PFSK-1 (cell line): ENCODE results near the gene DENND2A.

Experiments
- FOXP2 ChIP-seq: optimal IDR thresholded peaks from 2 replicates; pipeline ENCODE3; 2011; ENCODE audit warnings: borderline replicate concordance, control low read depth, inconsistent platforms; ENCODE audit not compliant: insufficient read depth; ENCODE audit errors: extremely low read length, extremely low read depth
- POLR2AphosphoS5 ChIP-seq: IDR thresholded peaks from 2 replicates; pipeline ENCODE4 v1.6.1; 2012; ENCODE audit warnings: low read depth, mild to moderate bottlenecking, control low read depth, low read length, moderate library complexity
- SIN3A ChIP-seq: IDR thresholded peaks from 2 replicates; pipeline ENCODE4 v1.6.1; 2012; ENCODE audit warnings: mild to moderate bottlenecking, low read length, moderate library complexity, borderline replicate concordance; ENCODE audit not compliant: insufficient read depth
- TAF1 ChIP-seq: IDR thresholded peaks from 2 replicates; pipeline ENCODE4 v1.6.1; 2012; ENCODE audit warnings: low read length, control low read depth, borderline replicate concordance; ENCODE audit not compliant: insufficient read depth
- TF ChIP-seq, protein P1 (sequence below), 2 experiments: IDR thresholded peaks; 2 replicates each; pipeline versions ENCODE4 v1.6.1 to v1.8.0; 2011 to 2012; ENCODE audit warnings: low read depth in 2 of 2, low read length in 2 of 2, control low read depth in 1 of 2, inconsistent platforms in 1 of 2, mild to moderate bottlenecking in 1 of 2, moderate library complexity in 1 of 2; ENCODE audit not compliant: insufficient read depth in 1 of 2

The DENND2A gene

DNA sequence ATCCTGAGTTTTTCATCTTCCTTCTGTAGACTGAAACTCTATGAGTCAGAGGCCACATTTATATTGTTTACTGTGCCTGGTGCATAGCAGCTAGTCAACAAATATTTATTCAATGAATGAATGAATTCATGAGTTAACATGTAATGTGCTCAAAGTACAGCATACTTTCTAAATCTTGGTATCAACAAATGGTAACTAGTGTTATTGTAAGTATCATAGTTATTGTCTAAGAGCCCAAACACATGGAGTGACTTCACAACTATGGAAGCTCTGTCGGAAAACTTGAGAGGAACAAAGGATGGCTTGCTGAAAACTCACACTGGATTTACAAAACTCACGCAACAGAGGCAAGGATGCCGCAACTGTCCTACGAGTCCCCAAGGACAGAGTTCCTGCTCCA is 35.9 kb downstream of the DENND2A start:
- TF ChIP-seq POLR2AphosphoS5 (no peak), TAF1 (no peak), SIN3A (no peak), FOXP2 (no peak)
- TF ChIP-seq, protein P1, sequence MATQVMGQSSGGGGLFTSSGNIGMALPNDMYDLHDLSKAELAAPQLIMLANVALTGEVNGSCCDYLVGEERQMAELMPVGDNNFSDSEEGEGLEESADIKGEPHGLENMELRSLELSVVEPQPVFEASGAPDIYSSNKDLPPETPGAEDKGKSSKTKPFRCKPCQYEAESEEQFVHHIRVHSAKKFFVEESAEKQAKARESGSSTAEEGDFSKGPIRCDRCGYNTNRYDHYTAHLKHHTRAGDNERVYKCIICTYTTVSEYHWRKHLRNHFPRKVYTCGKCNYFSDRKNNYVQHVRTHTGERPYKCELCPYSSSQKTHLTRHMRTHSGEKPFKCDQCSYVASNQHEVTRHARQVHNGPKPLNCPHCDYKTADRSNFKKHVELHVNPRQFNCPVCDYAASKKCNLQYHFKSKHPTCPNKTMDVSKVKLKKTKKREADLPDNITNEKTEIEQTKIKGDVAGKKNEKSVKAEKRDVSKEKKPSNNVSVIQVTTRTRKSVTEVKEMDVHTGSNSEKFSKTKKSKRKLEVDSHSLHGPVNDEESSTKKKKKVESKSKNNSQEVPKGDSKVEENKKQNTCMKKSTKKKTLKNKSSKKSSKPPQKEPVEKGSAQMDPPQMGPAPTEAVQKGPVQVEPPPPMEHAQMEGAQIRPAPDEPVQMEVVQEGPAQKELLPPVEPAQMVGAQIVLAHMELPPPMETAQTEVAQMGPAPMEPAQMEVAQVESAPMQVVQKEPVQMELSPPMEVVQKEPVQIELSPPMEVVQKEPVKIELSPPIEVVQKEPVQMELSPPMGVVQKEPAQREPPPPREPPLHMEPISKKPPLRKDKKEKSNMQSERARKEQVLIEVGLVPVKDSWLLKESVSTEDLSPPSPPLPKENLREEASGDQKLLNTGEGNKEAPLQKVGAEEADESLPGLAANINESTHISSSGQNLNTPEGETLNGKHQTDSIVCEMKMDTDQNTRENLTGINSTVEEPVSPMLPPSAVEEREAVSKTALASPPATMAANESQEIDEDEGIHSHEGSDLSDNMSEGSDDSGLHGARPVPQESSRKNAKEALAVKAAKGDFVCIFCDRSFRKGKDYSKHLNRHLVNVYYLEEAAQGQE (IDR thresholded peaks at IDR 0.05; ENCODE audit: insufficient read depth in 1 of 2, low read depth in 2 of 2, low read length in 2 of 2) = no peak

DNA sequence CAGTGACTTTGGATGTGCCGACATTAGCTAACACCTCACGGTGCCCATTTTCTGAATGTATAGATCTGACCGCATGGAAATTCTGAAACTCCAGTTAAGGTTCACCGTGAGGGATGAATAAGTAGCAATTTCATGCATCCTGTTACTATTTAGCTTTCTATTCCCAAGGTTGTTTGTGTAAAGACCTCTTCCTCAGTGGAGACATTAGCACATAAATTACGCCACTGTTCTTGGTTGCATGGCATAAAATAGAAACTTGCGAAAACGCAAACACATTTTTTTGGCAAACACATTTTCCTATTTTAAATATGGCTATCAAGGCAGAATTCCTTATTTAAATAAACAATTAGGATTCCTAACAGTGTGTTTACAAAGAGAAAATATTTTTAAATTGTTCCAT is 36.5 kb downstream of the DENND2A start:
- no peak for TF ChIP-seq SIN3A
- TF ChIP-seq FOXP2 = no peak
- no peak for TF ChIP-seq TAF1
- TF ChIP-seq, protein P1 (IDR thresholded peaks at IDR 0.05; ENCODE audit: insufficient read depth in 1 of 2, low read depth in 2 of 2, low read length in 2 of 2) = no peak
- TF ChIP-seq POLR2AphosphoS5 = no peak

DNA sequence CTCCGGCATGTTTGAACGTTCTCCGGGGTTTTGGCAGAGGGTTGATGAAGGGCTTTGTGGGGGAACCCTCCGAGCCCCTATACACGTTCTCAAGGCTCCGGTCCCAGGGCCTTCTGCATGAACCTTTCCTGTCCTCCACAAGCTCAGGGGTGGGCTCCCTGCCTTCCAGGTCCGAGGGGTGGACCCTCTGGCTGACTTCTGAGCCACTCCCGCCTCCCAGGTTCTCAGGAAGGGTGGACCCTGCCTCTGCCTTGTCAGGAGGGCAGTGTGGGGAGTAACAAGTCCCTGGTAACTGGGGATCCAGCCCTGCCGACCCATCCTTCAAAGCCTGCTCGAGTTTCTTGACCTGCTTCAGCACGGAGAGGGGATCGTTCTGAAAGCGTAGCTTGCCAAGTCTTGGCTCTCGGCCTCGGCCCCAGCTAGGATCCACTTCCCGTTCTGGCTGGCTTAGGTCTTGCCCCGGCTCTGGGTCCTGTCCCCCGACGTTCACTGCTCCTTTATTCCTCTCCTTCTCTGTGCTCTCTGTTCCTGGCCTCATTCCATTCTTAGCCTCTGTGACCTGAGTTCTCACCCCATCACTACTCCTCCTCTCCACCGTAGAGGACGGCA is 38.9 kb downstream of the DENND2A start:
- no peak for TF ChIP-seq SIN3A
- no peak for TF ChIP-seq TAF1
- TF ChIP-seq, protein P1 (IDR thresholded peaks at IDR 0.05; ENCODE audit: insufficient read depth in 1 of 2, low read depth in 2 of 2, low read length in 2 of 2) = no peak
- no peak for TF ChIP-seq FOXP2
- TF ChIP-seq POLR2AphosphoS5 = no peak

DNA sequence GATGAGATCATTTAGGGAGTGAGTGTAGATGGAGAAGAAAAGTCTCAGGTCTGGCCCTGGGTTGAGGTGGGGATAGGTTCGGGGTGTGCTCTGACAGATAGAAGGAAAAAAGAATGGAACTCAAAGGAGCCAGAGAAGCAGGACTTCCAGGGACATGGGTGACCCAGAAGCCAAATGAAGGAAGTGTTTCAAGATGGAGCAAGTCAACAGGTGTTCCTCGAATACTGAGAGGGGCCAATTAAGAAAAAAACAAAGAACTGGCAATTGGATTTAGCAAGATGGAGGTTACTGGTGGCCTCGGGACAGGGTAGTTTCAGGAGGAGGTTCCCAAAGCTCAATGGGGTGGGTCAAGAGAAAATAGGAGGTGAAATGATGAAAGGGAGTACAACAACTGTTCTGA is 40.3 kb downstream of the DENND2A start:
- TF ChIP-seq, protein P1 (IDR thresholded peaks at IDR 0.05; ENCODE audit: insufficient read depth in 1 of 2, low read depth in 2 of 2, low read length in 2 of 2) = no peak
- no peak for TF ChIP-seq SIN3A
- TF ChIP-seq POLR2AphosphoS5 = no peak
- TF ChIP-seq FOXP2 = no peak

DNA sequence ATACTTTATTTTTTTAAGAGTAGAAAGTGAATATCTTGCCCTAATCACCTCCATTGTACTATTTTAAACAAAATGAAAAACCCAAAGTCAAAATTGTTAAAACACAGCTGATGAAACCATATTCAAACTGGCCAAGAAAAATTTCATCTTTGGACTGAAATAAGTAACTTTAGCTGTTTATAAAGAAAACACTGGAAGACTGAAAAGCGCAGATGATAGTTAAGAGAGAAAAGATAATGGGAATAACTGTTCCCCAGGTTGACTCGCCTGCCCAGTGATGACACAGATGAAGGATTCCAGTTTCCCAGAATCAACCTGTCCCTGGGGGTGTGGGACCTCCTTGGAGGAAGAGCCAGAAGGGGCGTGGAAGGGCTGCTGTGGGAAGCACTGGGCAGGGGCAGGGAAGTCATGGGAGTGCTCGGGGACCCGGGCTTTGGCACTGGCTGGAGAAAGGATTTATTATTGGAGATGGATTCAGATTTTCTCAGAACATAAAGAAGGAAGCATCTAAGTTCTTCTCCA is 43.1 kb downstream of the DENND2A start:
- TF ChIP-seq TAF1 (no peak), POLR2AphosphoS5 (no peak), FOXP2 (no peak), SIN3A (no peak)
- TF ChIP-seq, protein P1 (IDR thresholded peaks at IDR 0.05; ENCODE audit: insufficient read depth in 1 of 2, low read depth in 2 of 2, low read length in 2 of 2) = no peak
